IMR-90 (cell line): ENCODE results near the gene PIK3CA. TPM values are rescaled to one million over a fixed set of nuclear protein-coding genes. Genes with fewer than 3 reads are reported as not detected.

Experiments used
- ATAC-seq: fragments of 200-7000 bp; cut with Tn5 transposase; 2 replicates; pipeline ENCODE4 v1.9.1; 2020; ENCODE audit warnings: low read depth, mild to moderate bottlenecking, moderate library complexity
- BruUV-seq: library from RNA; stranded (reverse); fragments of 400-500 nt; replicated peaks from 2 replicates; lab custom pipeline; 2021; lab: Mats Ljungman, UMichigan
- CTCF ChIA-PET: fragments of 300-600 bp; formaldehyde crosslinking; extraction: SDS; loops from one replicate; lab custom pipeline; 2021; ENCODE audit warnings: antibody characterized with exemption; lab: Yijun Ruan, JAX
- POLR2A ChIA-PET: fragments of 300-600 bp; sonication (Branson Sonifier 250); formaldehyde crosslinking; loops from one replicate; lab custom pipeline; 2022; ENCODE audit warnings: antibody characterized with exemption; ENCODE audit not compliant: unreplicated experiment; lab: Charles Lee
- DNase-seq: peaks from one replicate; pipeline ENCODE4 v3.0.0; 2013
- H2AFZ ChIP-seq: replicated peaks from 2 replicates; pipeline ENCODE3; 2013; ENCODE audit warnings: low read length, mild to moderate bottlenecking; ENCODE audit not compliant: poor library complexity
- H2AK5ac ChIP-seq: 2 replicates; pipeline ENCODE4 v1.6.1; 2013; ENCODE audit warnings: low read depth, low read length, inconsistent platforms
- H2AK9ac ChIP-seq: replicated peaks from 2 replicates; pipeline ENCODE3; 2013; ENCODE audit warnings: mild to moderate bottlenecking, low read depth, low read length, moderate library complexity; ENCODE audit not compliant: poor library complexity
- H2BK120ac ChIP-seq: 2 replicates; pipeline ENCODE4 v1.6.1; 2013; ENCODE audit warnings: low read depth, low read length, inconsistent platforms
- H2BK15ac ChIP-seq: 3 replicates; pipeline ENCODE4 v1.6.1; 2013; ENCODE audit warnings: low read depth, low read length, inconsistent platforms
- H2BK20ac ChIP-seq: 2 replicates; pipeline ENCODE4 v1.6.1; 2013; ENCODE audit warnings: low read depth, mild to moderate bottlenecking, inconsistent platforms, low read length, moderate library complexity
- H2BK5ac ChIP-seq: 2 replicates; pipeline ENCODE4 v1.6.1; 2013; ENCODE audit warnings: mild to moderate bottlenecking, low read depth, low read length, inconsistent platforms; ENCODE audit not compliant: poor library complexity, severe bottlenecking
- H3K14ac ChIP-seq: replicated peaks from 2 replicates; pipeline ENCODE4 v1.6.1; 2013; ENCODE audit warnings: low read depth, low read length, inconsistent platforms
- H3K18ac ChIP-seq: 2 replicates; pipeline ENCODE4 v1.6.1; 2013; ENCODE audit warnings: low read depth, low read length, control low read depth
- H3K23ac ChIP-seq: 2 replicates; pipeline ENCODE4 v1.6.1; 2013; ENCODE audit warnings: low read depth, low read length, inconsistent platforms
- H3K27ac ChIP-seq: 2 replicates; pipeline ENCODE4 v1.5.1; 2013; ENCODE audit warnings: mild to moderate bottlenecking, control low read depth, low read length; ENCODE audit not compliant: insufficient read depth
- H3K27me3 ChIP-seq: 2 replicates; pipeline ENCODE4 v1.6.1; 2013; ENCODE audit warnings: low read length; ENCODE audit not compliant: control insufficient read depth, insufficient read depth
- H3K36me3 ChIP-seq: 2 replicates; pipeline ENCODE4 v1.6.1; 2013; ENCODE audit warnings: low read length, mixed read lengths; ENCODE audit not compliant: control insufficient read depth, insufficient read depth
- H3K4ac ChIP-seq: 2 replicates; pipeline ENCODE4 v1.6.1; 2013; ENCODE audit warnings: low read depth, low read length, inconsistent platforms
- H3K4me1 ChIP-seq: 2 replicates; pipeline ENCODE4 v1.6.1; 2013; ENCODE audit warnings: low read length, mixed read lengths; ENCODE audit not compliant: control insufficient read depth, insufficient read depth
- H3K4me2 ChIP-seq: 2 replicates; pipeline ENCODE4 v1.6.1; 2013; ENCODE audit warnings: low read depth, mild to moderate bottlenecking, control low read depth, low read length, moderate library complexity
- H3K4me3 ChIP-seq: 2 replicates; pipeline ENCODE4 v1.5.1; 2013; ENCODE audit warnings: low read depth, mild to moderate bottlenecking, control low read depth, low read length, moderate library complexity; ENCODE audit not compliant: insufficient read depth
- H3K56ac ChIP-seq: 2 replicates; pipeline ENCODE4 v1.6.1; 2013; ENCODE audit warnings: low read length, inconsistent platforms; ENCODE audit not compliant: insufficient read depth; ENCODE audit errors: extremely low read depth
- H3K79me1 ChIP-seq, 2 experiments: 2 replicates each; pipeline ENCODE4 v1.6.1; 2013; ENCODE audit warnings: low read length in 2 of 2, inconsistent platforms in 1 of 2, low read depth in 1 of 2
- H3K9ac ChIP-seq: 2 replicates; pipeline ENCODE4 v1.6.1; 2013; ENCODE audit warnings: low read depth, low read length, control low read depth
- H3K9me1 ChIP-seq: 2 replicates; pipeline ENCODE4 v1.6.1; 2013; ENCODE audit warnings: low read length, inconsistent platforms; ENCODE audit not compliant: insufficient read depth
- H3K9me3 ChIP-seq: 2 replicates; pipeline ENCODE4 v1.6.1; 2013; ENCODE audit warnings: low read length; ENCODE audit not compliant: control insufficient read depth, insufficient read depth
- H4K20me1 ChIP-seq: 2 replicates; pipeline ENCODE4 v1.6.1; 2013; ENCODE audit warnings: low read length, inconsistent platforms; ENCODE audit not compliant: insufficient read depth
- H4K5ac ChIP-seq: 2 replicates; pipeline ENCODE4 v1.6.1; 2013; ENCODE audit warnings: mild to moderate bottlenecking, low read depth, low read length, control low read depth
- H4K8ac ChIP-seq, 2 experiments: 2 replicates each; pipeline ENCODE4 v1.6.1; 2013; ENCODE audit warnings: low read depth in 2 of 2, low read length in 2 of 2, control low read depth in 1 of 2, inconsistent platforms in 1 of 2
- H4K91ac ChIP-seq: 2 replicates; pipeline ENCODE4 v1.6.1; 2013; ENCODE audit warnings: low read depth, low read length, inconsistent platforms; ENCODE audit not compliant: insufficient read depth
- BHLHE40 ChIP-seq: fragments of 150-350 bp; IDR thresholded peaks from 2 replicates; pipeline ENCODE4 v1.6.1; 2016; ENCODE audit warnings: mild to moderate bottlenecking, low read depth, low read length
- CEBPB ChIP-seq: IDR thresholded peaks from 2 replicates; pipeline ENCODE4 v1.6.1; 2012; ENCODE audit warnings: low read depth, low read length, improper control_type of control experiment
- CHD1 ChIP-seq: IDR thresholded peaks from 2 replicates; pipeline ENCODE4 v1.6.1; 2012; ENCODE audit warnings: low read depth, low read length, improper control_type of control experiment
- CTCF ChIP-seq: conservative IDR thresholded peaks from 2 replicates; pipeline ENCODE4 v1.5.1; 2012; ENCODE audit warnings: mild to moderate bottlenecking, low read depth, low read length, improper control_type of control experiment
- ELK1 ChIP-seq: fragments of 150-350 bp; IDR thresholded peaks from 2 replicates; pipeline ENCODE4 v1.6.1; 2016; ENCODE audit warnings: low read depth, mild to moderate bottlenecking, low read length, moderate library complexity, borderline replicate concordance
- FOS ChIP-seq: fragments of 150-350 bp; IDR thresholded peaks from 2 replicates; pipeline ENCODE4 v1.6.1; 2016; ENCODE audit warnings: low read depth, low read length
- MAFK ChIP-seq: IDR thresholded peaks from 2 replicates; pipeline ENCODE4 v1.6.1; 2012; ENCODE audit warnings: low read depth, low read length, improper control_type of control experiment
- MAZ ChIP-seq: IDR thresholded peaks from 2 replicates; pipeline ENCODE4 v1.6.1; 2012; ENCODE audit warnings: low read depth, mild to moderate bottlenecking, low read length, improper control_type of control experiment, moderate library complexity, borderline replicate concordance
- MXI1 ChIP-seq: IDR thresholded peaks from 2 replicates; pipeline ENCODE4 v1.6.1; 2012; ENCODE audit warnings: low read depth, mild to moderate bottlenecking, low read length, moderate library complexity, borderline replicate concordance
- NFE2L2 ChIP-seq: fragments of 150-350 bp; IDR thresholded peaks from 2 replicates; pipeline ENCODE4 v1.6.1; 2016; ENCODE audit warnings: low read depth, mild to moderate bottlenecking, low read length
- POLR2A ChIP-seq: IDR thresholded peaks from 2 replicates; pipeline ENCODE4 v1.6.1; 2012; ENCODE audit warnings: mild to moderate bottlenecking, low read depth, low read length
- RAD21 ChIP-seq: IDR thresholded peaks from 2 replicates; pipeline ENCODE4 v1.6.1; 2012; ENCODE audit warnings: low read length, improper control_type of control experiment
- RCOR1 ChIP-seq: IDR thresholded peaks from 2 replicates; pipeline ENCODE4 v1.6.1; 2012; ENCODE audit warnings: mild to moderate bottlenecking, low read length, improper control_type of control experiment; ENCODE audit not compliant: insufficient replicate concordance
- RFX5 ChIP-seq: IDR thresholded peaks from 2 replicates; pipeline ENCODE4 v1.8.0; 2012; ENCODE audit warnings: low read depth, mild to moderate bottlenecking, low read length, moderate library complexity
- SMC3 ChIP-seq: fragments of 150-350 bp; IDR thresholded peaks from 2 replicates; pipeline ENCODE4 v1.6.1; 2016; ENCODE audit warnings: low read depth, mild to moderate bottlenecking, antibody characterized with exemption, low read length, moderate library complexity
- WGBS, 2 experiments: methylation state at CpG; one replicate each; pipeline versions ENCODE4 v1.1.5 to v1.1.7; 2013; ENCODE audit warnings: missing lambda C conversion rate in 2 of 2; ENCODE audit not compliant: insufficient read length in 1 of 2; ENCODE audit errors: extremely low coverage in 2 of 2; 5-methylcytosine and 5-hydroxymethylcytosine counted together
- dilution Hi-C: fragments of 300-500 bp; cut with HindIII; formaldehyde crosslinking; loops from one replicate; pipeline ENCODE4 v1.14.3; 2018; ENCODE audit warnings: low sequenced_read_pairs; ENCODE audit not compliant: unreplicated experiment
- in situ Hi-C: fragments of 300-500 bp; cut with MboI; formaldehyde crosslinking; loops from 3 replicates; pipeline ENCODE4 v1.14.3; 2019; ENCODE audit warnings: low sequenced_read_pairs, inconsistent platforms, mixed read lengths
- intact Hi-C: fragments of 100-400 bp; cut with micrococcal nuclease; formaldehyde crosslinking; loops from 2 replicates; pipeline ENCODE4 v1.10.0; 2022
- polyA plus RNA-seq, 3 experiments: library from polyadenylated mRNA; depleted of rRNA; stranded (reverse); fragments of >200 nt; gene quantifications; 2 replicates each; pipeline ENCODE4 v1.2.3, GENCODE V29; 2012; ENCODE audit warnings: low replicate concordance in 1 of 3
- total RNA-seq: library from RNA; depleted of rRNA; stranded (reverse); fragments of >200 nt; gene quantifications from 2 replicates; pipeline ENCODE4 v1.2.3, GENCODE V29; 2012
- TF ChIP-seq, protein P1 (sequence below): fragments of 150-350 bp; IDR thresholded peaks from 2 replicates; pipeline ENCODE4 v1.6.1; 2017; ENCODE audit warnings: mild to moderate bottlenecking, antibody characterized with exemption, low read length, low read depth

Gene PIK3CA
- total and polyA plus RNA-seq, 2 of the 4 experiments (the other 2 are of a cell fraction), result 5.7 to 22.4 TPM

- peaks cover 17 to 52% of the 10 kb centered on the region in 2 experiments for H3K79me1 ChIP-seq
- TF ChIP-seq RFX5 (no peak), CTCF (no peak), MAFK (no peak), FOS (no peak), CHD1 (no peak), POLR2A (no peak), NFE2L2 (no peak), MXI1 (no peak), MAZ (no peak), ELK1 (no peak), SMC3 (no peak), BHLHE40 (no peak), CEBPB (no peak), RCOR1 (no peak), RAD21 (no peak)
- TF ChIP-seq, protein P1, sequence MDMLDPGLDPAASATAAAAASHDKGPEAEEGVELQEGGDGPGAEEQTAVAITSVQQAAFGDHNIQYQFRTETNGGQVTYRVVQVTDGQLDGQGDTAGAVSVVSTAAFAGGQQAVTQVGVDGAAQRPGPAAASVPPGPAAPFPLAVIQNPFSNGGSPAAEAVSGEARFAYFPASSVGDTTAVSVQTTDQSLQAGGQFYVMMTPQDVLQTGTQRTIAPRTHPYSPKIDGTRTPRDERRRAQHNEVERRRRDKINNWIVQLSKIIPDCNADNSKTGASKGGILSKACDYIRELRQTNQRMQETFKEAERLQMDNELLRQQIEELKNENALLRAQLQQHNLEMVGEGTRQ, result no peak
Observed at GRCh38 chr3:179182902-179183301, 34.7 kb downstream of the PIK3CA start.

More at GRCh38 chr3:179182902-179183301, 34.7 kb downstream of the PIK3CA start:
- no peak overlapping the region for H2BK20ac ChIP-seq
- H2AK5ac ChIP-seq, result no peak overlapping the region
- no peaks in the 10 kb centered on the region for H3K9me3 ChIP-seq
- H3K4me1 ChIP-seq, result peaks cover 8% of the 10 kb centered on the region
- no peak overlapping the region for H4K8ac ChIP-seq
- no peaks in the 10 kb centered on the region for H3K27me3 ChIP-seq
- no peak overlapping the region for H3K27ac ChIP-seq
- H3K4me3 ChIP-seq, result no peak overlapping the region
- H2AK9ac ChIP-seq, result no peak overlapping the region
- no peak for ATAC-seq
- ChIA-PET POLR2A (no interaction called here), CTCF (no interaction called here)
- DNase-seq, result no peak
- dilution Hi-C loops (no loop called here), in situ Hi-C loops (no loop called here), intact Hi-C loops (no loop called here)
- H4K20me1 ChIP-seq, result peaks cover 33% of the 10 kb centered on the region; the same call in 1 of the 2 replicates
- no peak overlapping the region for H2BK5ac ChIP-seq
- WGBS, 2 experiments, result no CpG with 5 or more reads among the region's 1 CpG
- H3K56ac ChIP-seq, result no peak overlapping the region
- H3K9ac ChIP-seq, result no peak overlapping the region
- H3K14ac ChIP-seq, result no peak overlapping the region
- H3K9me1 ChIP-seq, result peaks cover 7% of the 10 kb centered on the region
- no peak overlapping the region for H3K23ac ChIP-seq
- H3K18ac ChIP-seq, result no peak overlapping the region
- H4K5ac ChIP-seq, result no peak overlapping the region
- H2AFZ ChIP-seq, result no peak overlapping the region
- H3K4ac ChIP-seq, result no peak overlapping the region
- H2BK120ac ChIP-seq, result no peak overlapping the region
- no TSS peak for BruUV-seq
- no peak overlapping the region for H2BK15ac ChIP-seq
- H3K36me3 ChIP-seq, result no peaks in the 10 kb centered on the region
- H4K91ac ChIP-seq, result no peak overlapping the region
- H3K4me2 ChIP-seq, result no peak overlapping the region
